MG63 (cell line): ENCODE data around the gene SLC25A15. TPM values are rescaled to one million over a fixed set of nuclear protein-coding genes. Genes with fewer than 3 reads are reported as not detected.
"Not testable (repeated sequence)": the region's sequence is repeated elsewhere in the genome, so short reads cannot be mapped to it uniquely, and the experiment has no call there.

ENCODE experiments used
- DNase-seq: peaks from one replicate; pipeline ENCODE4 v3.0.0-alpha.2; 2020
- H3K27me3 ChIP-seq: fragments of 250-450 bp; sonication (Bioruptor Pico); 2 replicates; pipeline ENCODE4 v1.5.1; 2020; ENCODE audit warnings: mild to moderate bottlenecking, moderate library complexity
- H3K36me3 ChIP-seq: fragments of 250-450 bp; sonication (Bioruptor Pico); 2 replicates; pipeline ENCODE4 v1.5.1; 2020; ENCODE audit warnings: mild to moderate bottlenecking, moderate library complexity
- H3K4me3 ChIP-seq: fragments of 250-450 bp; sonication (Bioruptor Pico); 2 replicates; pipeline ENCODE4 v1.5.1; 2020; ENCODE audit warnings: mild to moderate bottlenecking, moderate library complexity
- H3K9me3 ChIP-seq: fragments of 250-450 bp; sonication (Bioruptor Pico); 2 replicates; pipeline ENCODE4 v1.5.1; 2020; ENCODE audit warnings: mild to moderate bottlenecking, moderate library complexity
- total RNA-seq: library from RNA; depleted of rRNA; stranded (reverse); fragments of >200 nt; shearing (Covaris generic); gene quantifications from 2 replicates; pipeline ENCODE4 v1.2.3, GENCODE V29; 2014; ENCODE audit warnings: low replicate concordance

Gene SLC25A15
- total RNA-seq, 1 experiment from 2014 or later = 38.1 TPM

GRCh38 chr13:40777166-40777808, 12.1 kb upstream of the SLC25A15 start:
- H3K4me3 ChIP-seq = 0 out of 2 replicates have a peak overlapping the region, but pooled peaks have one; percentile 15
- DNase-seq = no peak
- H3K36me3 ChIP-seq = no peaks in the 10 kb centered on the region
- no peaks in the 10 kb centered on the region for H3K27me3 ChIP-seq
- no peaks in the 10 kb centered on the region for H3K9me3 ChIP-seq

DNA sequence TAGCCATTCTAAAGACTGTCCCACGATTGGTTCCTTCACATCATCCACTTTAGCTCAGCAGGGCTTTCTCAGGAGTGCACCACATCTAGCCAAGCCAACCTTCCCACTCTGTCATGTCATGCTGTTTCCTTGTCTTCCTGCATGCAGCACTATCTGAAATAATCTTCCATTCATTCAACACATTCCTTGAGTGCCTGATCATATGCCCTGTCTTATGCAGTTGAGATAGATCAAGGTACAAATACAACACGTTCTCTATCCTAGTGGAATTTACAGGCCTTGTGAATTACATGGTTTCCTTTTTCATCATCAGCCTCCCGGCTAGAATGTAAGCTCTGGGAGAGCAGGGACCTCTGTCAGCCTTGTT, 11.6 kb upstream of the SLC25A15 start:
- Histone ChIP-seq H3K27me3 (no peaks in the 10 kb centered on the region), H3K9me3 (no peaks in the 10 kb centered on the region), H3K36me3 (no peaks in the 10 kb centered on the region), H3K4me3 (no peak overlapping the region)
- no peak for DNase-seq

DNA sequence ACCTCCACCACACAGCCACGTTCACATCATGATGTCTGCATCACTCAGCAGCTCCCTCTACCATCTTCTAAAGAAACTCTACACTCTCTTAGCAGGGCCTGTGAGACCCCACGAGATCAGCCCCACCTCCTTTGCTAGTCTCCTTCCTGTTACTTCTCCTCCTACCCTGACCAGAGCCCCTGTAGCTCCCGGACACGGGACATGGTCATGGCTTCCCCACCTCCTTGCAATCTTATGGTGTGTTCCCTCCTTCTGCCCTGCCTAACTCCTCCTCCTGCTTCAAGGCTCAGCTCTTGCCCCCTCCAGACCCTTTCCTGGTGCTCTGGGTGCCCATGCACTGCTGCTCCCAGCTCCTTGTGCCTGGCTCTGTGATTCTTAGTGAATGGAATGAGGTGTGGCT, 10.4 kb upstream of the SLC25A15 start:
- DNase-seq = no peak
- no peaks in the 10 kb centered on the region for H3K36me3 ChIP-seq
- H3K9me3 ChIP-seq = no peaks in the 10 kb centered on the region
- H3K4me3 ChIP-seq = no peak overlapping the region
- no peaks in the 10 kb centered on the region for H3K27me3 ChIP-seq

- no peak overlapping the region for H3K4me3 ChIP-seq
- no peaks in the 10 kb centered on the region for H3K27me3 ChIP-seq
- DNase-seq = no peak
- no peaks in the 10 kb centered on the region for H3K9me3 ChIP-seq
- H3K36me3 ChIP-seq = no peaks in the 10 kb centered on the region
These were observed 9.6 kb upstream of the SLC25A15 start for GRCh38 chr13:40779796-40780285.

DNA sequence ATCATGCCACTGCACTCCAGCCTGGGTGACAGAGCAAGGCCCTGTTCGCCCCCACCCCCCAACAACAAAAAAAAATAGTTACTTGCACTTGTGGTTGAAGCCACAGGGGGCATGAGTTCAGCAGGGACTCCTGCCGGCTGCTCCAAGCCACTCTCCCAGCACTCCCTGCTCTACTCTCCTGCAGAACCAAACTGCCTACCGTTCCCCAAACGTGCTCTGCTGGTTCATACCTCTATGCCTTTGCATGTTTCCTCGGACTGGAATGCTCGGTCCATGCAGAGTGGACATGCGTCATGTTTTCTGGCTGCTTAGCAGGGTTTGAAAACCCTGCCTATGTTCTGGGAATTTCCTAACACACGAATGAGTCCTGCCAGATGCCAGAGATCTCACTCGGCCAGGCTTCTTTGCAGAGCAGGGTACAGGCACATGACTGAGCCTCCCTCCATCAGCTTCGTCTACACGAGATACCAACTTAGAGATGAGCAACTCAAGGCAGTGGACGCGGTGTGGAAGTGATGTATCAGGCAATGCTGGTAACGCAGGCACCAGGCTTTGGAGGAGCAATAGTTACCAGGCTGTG, 8.5 kb upstream of the SLC25A15 start:
- no peaks in the 10 kb centered on the region for H3K36me3 ChIP-seq
- H3K27me3 ChIP-seq = no peaks in the 10 kb centered on the region
- peak; percentile 26 for DNase-seq
- no peak overlapping the region for H3K4me3 ChIP-seq
- H3K9me3 ChIP-seq = no peaks in the 10 kb centered on the region

- Histone ChIP-seq H3K9me3 (no peaks in the 10 kb centered on the region), H3K4me3 (no peak overlapping the region), H3K36me3 (no peaks in the 10 kb centered on the region), H3K27me3 (no peaks in the 10 kb centered on the region)
- DNase-seq = no peak
These were observed 7.7 kb upstream of the SLC25A15 start for GRCh38 chr13:40781717-40782116.

DNA sequence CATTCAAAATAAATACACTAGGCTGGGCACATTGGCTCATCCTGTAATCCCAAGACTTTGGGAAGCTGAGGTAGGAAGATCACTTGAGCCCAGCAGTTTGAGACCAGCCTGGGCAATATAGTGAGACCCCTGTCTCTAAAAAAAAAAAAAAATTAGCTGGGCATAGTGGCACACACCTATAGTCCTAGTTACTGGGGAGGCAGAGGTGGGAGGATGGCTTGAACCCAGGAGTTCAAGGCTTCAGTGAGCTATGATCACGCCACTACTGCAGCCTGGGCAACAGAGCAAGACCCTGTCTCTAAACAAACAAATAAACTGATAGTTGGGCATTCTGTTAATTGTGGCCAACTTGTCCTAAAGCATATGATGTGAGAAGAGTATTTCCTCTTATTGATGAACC, 6.4 kb upstream of the SLC25A15 start:
- H3K27me3 ChIP-seq, DNase-seq, H3K36me3 ChIP-seq, H3K9me3 ChIP-seq, H3K4me3 ChIP-seq: not testable (repeated sequence)

GRCh38 chr13:40784540-40784939, 4.9 kb upstream of the SLC25A15 start:
- no peaks in the 10 kb centered on the region for H3K9me3 ChIP-seq
- H3K4me3 ChIP-seq = no peak overlapping the region
- DNase-seq = no peak
- H3K27me3 ChIP-seq = no peaks in the 10 kb centered on the region
- no peaks in the 10 kb centered on the region for H3K36me3 ChIP-seq

DNA sequence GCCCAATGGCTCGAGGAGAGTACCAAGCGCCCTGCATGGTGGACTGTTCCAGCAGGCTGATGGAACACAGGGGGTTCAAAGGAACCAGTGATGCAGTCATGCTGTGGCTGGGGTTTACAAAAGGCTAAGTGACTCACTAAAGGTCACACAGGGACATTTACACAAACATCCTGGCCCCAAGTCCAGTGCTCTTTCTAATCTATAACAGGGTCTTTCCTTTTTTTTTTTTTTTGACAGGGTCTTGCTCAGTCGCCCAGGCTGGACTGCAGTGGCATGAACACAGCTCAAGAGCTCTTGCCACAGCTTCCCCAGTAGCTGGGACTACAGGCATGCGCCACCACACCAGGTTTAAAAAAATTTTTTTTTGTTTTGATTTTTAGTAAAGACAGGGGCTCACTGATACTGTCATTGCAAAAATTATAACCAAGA, 2.8 kb upstream of the SLC25A15 start:
- Histone ChIP-seq H3K4me3 (no peak overlapping the region), H3K36me3 (no peaks in the 10 kb centered on the region), H3K27me3 (no peaks in the 10 kb centered on the region), H3K9me3 (no peaks in the 10 kb centered on the region)
- peak; percentile 26 for DNase-seq

DNA sequence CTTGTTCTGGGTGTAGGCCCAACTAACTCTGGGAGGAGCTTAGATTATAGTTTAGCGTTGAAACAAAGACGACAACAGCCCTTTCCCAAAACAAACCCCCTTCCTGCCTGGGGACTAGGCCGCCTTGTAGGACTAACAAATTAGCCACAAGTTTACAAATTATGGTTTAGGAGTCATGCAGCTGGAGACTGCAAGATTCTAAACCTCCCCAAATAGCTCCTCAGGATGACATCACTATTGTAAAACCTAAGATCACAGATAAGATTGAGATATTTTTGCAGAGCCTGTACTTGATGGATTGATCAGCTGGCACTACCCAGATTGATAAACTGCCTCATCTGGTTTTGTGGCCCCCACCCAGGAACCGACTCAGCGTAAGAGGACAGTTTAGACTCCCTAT, 2.3 kb upstream of the SLC25A15 start:
- no peak overlapping the region for H3K4me3 ChIP-seq
- no peaks in the 10 kb centered on the region for H3K27me3 ChIP-seq
- H3K36me3 ChIP-seq = 0 out of 2 replicates have a peak, but pooled peaks cover 2% of the 10 kb centered on the region
- no peaks in the 10 kb centered on the region for H3K9me3 ChIP-seq
- DNase-seq = peak; percentile 27

DNA sequence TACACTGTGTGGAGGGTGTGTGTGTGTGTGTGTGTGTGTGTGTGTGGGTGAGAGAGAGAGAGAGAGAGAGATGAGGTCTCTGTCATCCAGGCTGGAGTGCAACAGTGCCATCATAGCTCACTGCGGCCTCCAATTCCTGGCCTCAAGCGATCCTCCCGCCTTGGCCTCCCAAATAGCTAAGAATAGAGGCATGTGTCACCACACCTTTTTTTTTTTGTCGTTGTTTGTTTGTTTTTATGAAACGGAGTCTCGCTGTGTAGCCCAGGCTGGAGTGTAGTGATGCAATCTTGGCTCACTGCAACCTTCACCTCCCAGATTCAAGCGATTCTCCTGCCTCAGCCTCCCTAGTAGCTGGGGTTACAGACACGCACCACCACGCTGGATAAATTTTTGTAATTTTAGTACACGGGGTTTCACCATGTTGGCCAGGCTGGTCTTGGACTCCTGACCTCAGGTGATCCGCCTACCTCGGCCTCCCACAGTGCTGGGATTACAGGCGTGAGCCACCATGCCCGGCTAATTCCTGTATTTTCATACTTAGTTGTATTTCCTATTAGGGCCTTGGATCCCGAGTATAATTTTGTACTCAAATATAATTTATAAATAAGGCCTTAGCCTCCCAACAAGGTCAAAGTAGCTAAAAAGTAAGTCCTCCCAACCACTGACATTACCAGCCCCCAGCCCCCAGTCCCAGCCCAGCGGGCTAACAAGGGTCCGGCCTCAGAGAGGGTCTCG, 704 bp upstream of the SLC25A15 start:
- H3K36me3 ChIP-seq, H3K9me3 ChIP-seq, H3K27me3 ChIP-seq, DNase-seq: not testable (repeated sequence)
- peak overlapping the region; percentile 71 for H3K4me3 ChIP-seq

- DNase-seq = no peak
These were observed 774 bp downstream of the SLC25A15 start for GRCh38 chr13:40790154-40790616.

GRCh38 chr13:40792284-40793051, 3.1 kb downstream of the SLC25A15 start:
- Histone ChIP-seq H3K36me3 (peaks cover 17% of the 10 kb centered on the region), H3K27me3 (no peaks in the 10 kb centered on the region), H3K4me3 (no peak overlapping the region), H3K9me3 (no peaks in the 10 kb centered on the region)
- DNase-seq = no peak

More at GRCh38 chr13:40790154-40790616, 774 bp downstream of the SLC25A15 start:
- Histone ChIP-seq H3K27me3 (no peaks in the 10 kb centered on the region), H3K9me3 (no peaks in the 10 kb centered on the region), H3K36me3 (peaks cover 11% of the 10 kb centered on the region), H3K4me3 (peak overlapping the region; percentile 71)

GRCh38 chr13:40793339-40793738, 3.9 kb downstream of the SLC25A15 start:
- Histone ChIP-seq H3K4me3 (no peak overlapping the region), H3K9me3 (no peaks in the 10 kb centered on the region), H3K36me3 (peaks cover 19% of the 10 kb centered on the region), H3K27me3 (no peaks in the 10 kb centered on the region)
- DNase-seq = no peak

GRCh38 chr13:40794414-40795368, 5.3 kb downstream of the SLC25A15 start:
- no peaks in the 10 kb centered on the region for H3K27me3 ChIP-seq
- DNase-seq = no peak
- no peaks in the 10 kb centered on the region for H3K9me3 ChIP-seq
- H3K4me3 ChIP-seq = no peak overlapping the region
- H3K36me3 ChIP-seq = peaks cover 32% of the 10 kb centered on the region

- Histone ChIP-seq H3K36me3 (peaks cover 36% of the 10 kb centered on the region), H3K4me3 (no peak overlapping the region), H3K9me3 (no peaks in the 10 kb centered on the region), H3K27me3 (no peaks in the 10 kb centered on the region)
- DNase-seq = no peak
These were observed 7.2 kb downstream of the SLC25A15 start for GRCh38 chr13:40796649-40797048.
